Neural progenitor cell (in vitro differentiated cells): ENCODE measurements around the gene ZNRF4. TPM values are rescaled to one million over a fixed set of nuclear protein-coding genes. Genes with fewer than 3 reads are reported as not detected.

ENCODE experiments used
- DNase-seq: peaks from one replicate; pipeline ENCODE4 v3.0.0-alpha.2; 2016; ENCODE audit warnings: low spot score
- H2AFZ ChIP-seq: fragments of 200-600 bp; sonication (generic); replicated peaks from 2 replicates; pipeline ENCODE4 v1.6.1; 2016; ENCODE audit warnings: antibody characterized with exemption
- H3F3A ChIP-seq: fragments of 200-600 bp; sonication (generic); 2 replicates; pipeline ENCODE4 v1.6.1; 2016; ENCODE audit warnings: antibody characterized with exemption, low read depth
- H3K27ac ChIP-seq: fragments of 200-600 bp; sonication (generic); 2 replicates; pipeline ENCODE4 v1.5.1; 2016; ENCODE audit warnings: mild to moderate bottlenecking
- H3K27me3 ChIP-seq: fragments of 200-600 bp; sonication (generic); 2 replicates; pipeline ENCODE4 v1.6.1; 2016; ENCODE audit warnings: mild to moderate bottlenecking, moderate library complexity
- H3K36me3 ChIP-seq: fragments of 200-600 bp; sonication (generic); 2 replicates; pipeline ENCODE4 v1.5.1; 2016
- H3K4me1 ChIP-seq: fragments of 200-600 bp; sonication (generic); 2 replicates; pipeline ENCODE4 v1.6.1; 2016; ENCODE audit warnings: mixed run types
- H3K4me2 ChIP-seq: fragments of 200-600 bp; sonication (generic); 2 replicates; pipeline ENCODE4 v1.6.1; 2016
- H3K4me3 ChIP-seq: fragments of 200-600 bp; sonication (generic); 2 replicates; pipeline ENCODE4 v1.5.1; 2016
- H3K79me2 ChIP-seq: fragments of 200-600 bp; sonication (generic); 2 replicates; pipeline ENCODE4 v1.6.1; 2016; ENCODE audit warnings: low read depth
- H3K9ac ChIP-seq: fragments of 200-600 bp; sonication (generic); 2 replicates; pipeline ENCODE4 v1.6.1; 2016
- H3K9me3 ChIP-seq: fragments of 200-600 bp; sonication (generic); 2 replicates; pipeline ENCODE4 v1.5.1; 2016; ENCODE audit warnings: low read depth
- H4K20me1 ChIP-seq: fragments of 200-600 bp; sonication (generic); 2 replicates; pipeline ENCODE4 v1.6.1; 2016; ENCODE audit warnings: low read depth
- H3K27ac Mint-ChIP-seq: 3 replicates; pipeline ENCODE4 v1.8.0; 2021; ENCODE audit warnings: mixed read lengths
- H3K27me3 Mint-ChIP-seq: 2 replicates; pipeline ENCODE4 v1.8.0; 2022; ENCODE audit warnings: low read depth, mild to moderate bottlenecking, inconsistent platforms, moderate library complexity, mixed read lengths; ENCODE audit not compliant: insufficient read depth
- H3K36me3 Mint-ChIP-seq: 3 replicates; pipeline ENCODE4 v1.8.0; 2021; ENCODE audit warnings: mixed read lengths
- H3K4me1 Mint-ChIP-seq: 3 replicates; pipeline ENCODE4 v1.8.0; 2021; ENCODE audit warnings: mixed read lengths
- H3K4me3 Mint-ChIP-seq: 3 replicates; pipeline ENCODE4 v1.8.0; 2021; ENCODE audit warnings: mild to moderate bottlenecking, moderate library complexity, mixed read lengths
- H3K9me3 Mint-ChIP-seq: 3 replicates; pipeline ENCODE4 v1.8.0; 2020; ENCODE audit warnings: mixed read lengths
- CTCF ChIP-seq: fragments of 200-600 bp; sonication (generic); IDR thresholded peaks from 2 replicates; pipeline ENCODE4 v1.5.1; 2017; ENCODE audit warnings: antibody characterized with exemption, mild to moderate bottlenecking
- EZH2 ChIP-seq: fragments of 200-600 bp; sonication (generic); IDR thresholded peaks from 2 replicates; pipeline ENCODE4 v1.6.1; 2017; ENCODE audit warnings: antibody characterized with exemption, mild to moderate bottlenecking, moderate library complexity
- EZH2phosphoT487 ChIP-seq: fragments of 200-600 bp; sonication (generic); IDR thresholded peaks from 2 replicates; pipeline ENCODE4 v1.6.1; 2017; ENCODE audit warnings: antibody characterized with exemption
- total RNA-seq: library from RNA; depleted of rRNA; stranded (reverse); fragments of >200 nt; gene quantifications from 2 replicates; pipeline ENCODE4 v1.2.3, GENCODE V29; 2015; ENCODE audit warnings: low replicate concordance

ZNRF4 gene
- total RNA-seq, 1 donor from 2014 or later = not detected

GRCh38 chr19:5492635-5493409, 37.6 kb downstream of the ZNRF4 start:
- H3K4me3 ChIP-seq = peak overlapping the region; percentile 4
- Mint-ChIP-seq H3K36me3 (peaks cover 2% of the 10 kb centered on the region), H3K4me1 (peaks cover 63% of the 10 kb centered on the region), H3K27ac (peak overlapping the region; percentile 75), H3K9me3 (no peaks in the 10 kb centered on the region), H3K4me3 (peak overlapping the region; percentile 68), H3K27me3 (peaks cover 47% of the 10 kb centered on the region)
- peaks cover 65% of the 10 kb centered on the region for H3K4me1 ChIP-seq
- peak overlapping the region; percentile 68 for H3K4me2 ChIP-seq
- peaks cover 36% of the 10 kb centered on the region for H3K27me3 ChIP-seq
- H3F3A ChIP-seq = peaks cover 44% of the 10 kb centered on the region
- no peaks in the 10 kb centered on the region for H3K9me3 ChIP-seq
- H3K36me3 ChIP-seq = no peaks in the 10 kb centered on the region
- peak; percentile 97 for DNase-seq
- TF ChIP-seq EZH2phosphoT487 (peak; percentile 51), CTCF (no peak)
- no peak overlapping the region for H3K9ac ChIP-seq
- H2AFZ ChIP-seq = no peak overlapping the region
- no peaks in the 10 kb centered on the region for H3K79me2 ChIP-seq
- H3K27ac ChIP-seq = peak overlapping the region; percentile 96
- no peaks in the 10 kb centered on the region for H4K20me1 ChIP-seq

GRCh38 chr19:5494773-5495172, 39.6 kb downstream of the ZNRF4 start:
- H3K9me3 ChIP-seq = no peaks in the 10 kb centered on the region
- Mint-ChIP-seq H3K4me3 (peak overlapping the region; percentile 38), H3K27me3 (peaks cover 48% of the 10 kb centered on the region), H3K9me3 (peaks cover 3% of the 10 kb centered on the region), H3K36me3 (peaks cover 2% of the 10 kb centered on the region), H3K4me1 (peaks cover 72% of the 10 kb centered on the region), H3K27ac (peak overlapping the region; percentile 90)
- H4K20me1 ChIP-seq = no peaks in the 10 kb centered on the region
- peak; percentile 36 for DNase-seq
- H3K36me3 ChIP-seq = no peaks in the 10 kb centered on the region
- H3K27me3 ChIP-seq = peaks cover 31% of the 10 kb centered on the region
- no peak overlapping the region for H3K9ac ChIP-seq
- H3K27ac ChIP-seq = peak overlapping the region; percentile 16
- no peak overlapping the region for H3K4me3 ChIP-seq
- peaks cover 55% of the 10 kb centered on the region for H3F3A ChIP-seq
- H2AFZ ChIP-seq = no peak overlapping the region
- H3K4me1 ChIP-seq = peaks cover 61% of the 10 kb centered on the region
- no peaks in the 10 kb centered on the region for H3K79me2 ChIP-seq
- H3K4me2 ChIP-seq = peak overlapping the region; percentile 23
- no peak for TF ChIP-seq CTCF
- TF ChIP-seq EZH2 = no peak
- TF ChIP-seq EZH2phosphoT487 = no peak

- H3K27ac ChIP-seq = no peak overlapping the region
- Mint-ChIP-seq H3K27ac (no peak overlapping the region), H3K9me3 (peaks cover 3% of the 10 kb centered on the region), H3K36me3 (peaks cover 2% of the 10 kb centered on the region), H3K4me3 (no peak overlapping the region), H3K4me1 (peaks cover 64% of the 10 kb centered on the region), H3K27me3 (peaks cover 45% of the 10 kb centered on the region)
- no peaks in the 10 kb centered on the region for H3K36me3 ChIP-seq
- peaks cover 65% of the 10 kb centered on the region for H3F3A ChIP-seq
- peaks cover 30% of the 10 kb centered on the region for H3K27me3 ChIP-seq
- H3K4me3 ChIP-seq = no peak overlapping the region
- no peak overlapping the region for H3K9ac ChIP-seq
- H3K79me2 ChIP-seq = no peaks in the 10 kb centered on the region
- TF ChIP-seq EZH2phosphoT487 (no peak), CTCF (no peak), EZH2 (no peak)
- no peak for DNase-seq
- peaks cover 63% of the 10 kb centered on the region for H3K4me1 ChIP-seq
- no peaks in the 10 kb centered on the region for H4K20me1 ChIP-seq
- H3K9me3 ChIP-seq = no peaks in the 10 kb centered on the region
- no peak overlapping the region for H3K4me2 ChIP-seq
- H2AFZ ChIP-seq = no peak overlapping the region
Measured at GRCh38 chr19:5495792-5496191, 40.6 kb downstream of the ZNRF4 start.
